Endothelial cell of umbilical vein (primary cell): ENCODE data around the gene LGI2. TPM values are rescaled to one million over a fixed set of nuclear protein-coding genes. Genes with fewer than 3 reads are reported as not detected.

Experiments
- BruUV-seq: library from RNA; stranded (reverse); fragments of 400-500 nt; replicated peaks from 2 replicates; lab custom pipeline; 2021; lab: Mats Ljungman, UMichigan
- CTCF ChIA-PET: fragments of 300-600, 350-600 bp; sonication (Branson Sonifier 250); formaldehyde crosslinking; loops from one replicate; lab custom pipeline; 2021; ENCODE audit warnings: antibody characterized with exemption, inconsistent platforms; lab: Charles Lee
- POLR2A ChIA-PET: fragments of 300-600, 350-600 bp; sonication (Branson Sonifier 250); formaldehyde crosslinking; loops from one replicate; lab custom pipeline; 2021; ENCODE audit warnings: antibody characterized with exemption, inconsistent platforms; lab: Charles Lee
- DNase-seq: peaks from one replicate; pipeline ENCODE4 v3.0.0-alpha.2; 2011; ENCODE audit warnings: low read depth, low spot score
- FAIRE-seq: peaks from 2 replicates; lab custom pipeline; 2011; peaks lifted over from hg19 to GRCh38; lab: Jason Lieb, UNC
- H2AFZ ChIP-seq: 2 replicates; pipeline ENCODE4 v1.6.0; 2012; ENCODE audit warnings: low read depth, low read length, control low read depth, inconsistent platforms
- H3K27ac ChIP-seq: 2 replicates; pipeline ENCODE4 v1.5.1; 2011; ENCODE audit warnings: low read depth, mild to moderate bottlenecking, control low read depth, low read length, moderate library complexity; ENCODE audit not compliant: insufficient read depth
- H3K27me3 ChIP-seq, 2 experiments: 2 replicates each; pipeline versions ENCODE4 v1.6.0 to v1.6.1; 2011; ENCODE audit warnings: low read length in 2 of 2, mixed read lengths in 1 of 2; ENCODE audit not compliant: control insufficient read depth in 2 of 2, insufficient read depth in 2 of 2
- H3K36me3 ChIP-seq, 2 experiments: 2 replicates in 1 of 2; 3 replicates in 1 of 2; pipeline ENCODE4 v1.5.1; 2011; ENCODE audit warnings: low read length in 2 of 2, mild to moderate bottlenecking in 1 of 2, moderate library complexity in 1 of 2; ENCODE audit not compliant: control insufficient read depth in 2 of 2, insufficient read depth in 2 of 2; ENCODE audit errors: extremely low read depth in 1 of 2
- H3K4me1 ChIP-seq: 3 replicates; pipeline ENCODE4 v1.5.1; 2011; ENCODE audit warnings: mild to moderate bottlenecking, low read length; ENCODE audit not compliant: control insufficient read depth, insufficient read depth; ENCODE audit errors: extremely low read depth
- H3K4me2 ChIP-seq: 2 replicates; pipeline ENCODE4 v1.6.1; 2011; ENCODE audit warnings: low read length, control low read depth, mixed read lengths; ENCODE audit not compliant: insufficient read depth
- H3K4me3 ChIP-seq, 3 experiments: fragments of 200-600 bp in 1 of 3; sonication (generic), shearing (Covaris generic) in 1 of 3; replicated peaks in 1 of 3; 2 replicates each; pipeline ENCODE4 v1.5.1; 2011 to 2016; ENCODE audit warnings: control low read depth in 3 of 3, low read length in 3 of 3, mild to moderate bottlenecking in 2 of 3, inconsistent platforms in 1 of 3, low read depth in 1 of 3, moderate library complexity in 1 of 3; ENCODE audit not compliant: insufficient read depth in 1 of 3
- H3K79me2 ChIP-seq: 2 replicates; pipeline ENCODE4 v1.6.0; 2012; ENCODE audit warnings: low read length, inconsistent platforms; ENCODE audit not compliant: control insufficient read depth, insufficient read depth
- H3K9ac ChIP-seq: replicated peaks from 2 replicates; pipeline ENCODE3; 2011; ENCODE audit warnings: low read length, control low read depth; ENCODE audit not compliant: insufficient read depth; ENCODE audit errors: extremely low read depth
- H3K9me1 ChIP-seq: replicated peaks from 3 replicates; pipeline ENCODE4 v1.6.0; 2011; ENCODE audit warnings: mild to moderate bottlenecking, low read length; ENCODE audit not compliant: control insufficient read depth, insufficient read depth; ENCODE audit errors: extremely low read depth
- H3K9me3 ChIP-seq: replicated peaks from 2 replicates; pipeline ENCODE4 v1.5.1; 2012; ENCODE audit warnings: low read length, inconsistent platforms; ENCODE audit not compliant: control insufficient read depth, insufficient read depth
- H4K20me1 ChIP-seq: replicated peaks from 2 replicates; pipeline ENCODE3; 2011; ENCODE audit warnings: mild to moderate bottlenecking, low read length; ENCODE audit not compliant: control insufficient read depth, insufficient read depth; ENCODE audit errors: extremely low read depth
- CTCF ChIP-seq, 2 donors: IDR thresholded peaks; 1 replicate in 1 of 2; 2 replicates in 1 of 2; pipeline ENCODE4 v1.5.1; 2011; ENCODE audit warnings: low read length in 2 of 2, mild to moderate bottlenecking in 2 of 2, moderate library complexity in 2 of 2, control low read depth in 1 of 2, inconsistent platforms in 1 of 2, low read depth in 1 of 2; ENCODE audit not compliant: insufficient read depth in 1 of 2; ENCODE audit errors: extremely low read depth in 1 of 2
- EZH2 ChIP-seq: IDR thresholded peaks from 2 replicates; pipeline ENCODE4 v1.6.1; 2012; ENCODE audit warnings: borderline replicate concordance, low read depth, mild to moderate bottlenecking, moderate library complexity, low read length, inconsistent platforms; ENCODE audit not compliant: severe bottlenecking
- FOS ChIP-seq: IDR thresholded peaks from 2 replicates; pipeline ENCODE4 v1.6.1; 2011; ENCODE audit warnings: mild to moderate bottlenecking, low read length, moderate library complexity, borderline replicate concordance; ENCODE audit not compliant: insufficient read depth
- GATA2 ChIP-seq: IDR thresholded peaks from 2 replicates; pipeline ENCODE4 v1.7.0; 2011; ENCODE audit warnings: low read depth, mild to moderate bottlenecking, moderate library complexity, mixed read lengths, low read length; ENCODE audit not compliant: insufficient read length, insufficient read depth
- JUN ChIP-seq: IDR thresholded peaks from 2 replicates; pipeline ENCODE4 v1.6.1; 2011; ENCODE audit warnings: borderline replicate concordance, low read depth; ENCODE audit not compliant: insufficient read length, insufficient read depth
- MYC ChIP-seq: IDR thresholded peaks from one replicate; pipeline ENCODE4 v1.6.1; 2011; ENCODE audit warnings: mild to moderate bottlenecking, low read depth, low read length
- POLR2A ChIP-seq: IDR thresholded peaks from 2 replicates; pipeline ENCODE4 v1.6.1; 2012; ENCODE audit warnings: low read depth, mild to moderate bottlenecking, control low read depth, low read length
- POLR2AphosphoS5 ChIP-seq: IDR thresholded peaks from 2 replicates; pipeline ENCODE4 v1.6.1; 2012; ENCODE audit warnings: low read depth, mild to moderate bottlenecking, control low read depth, low read length, moderate library complexity; ENCODE audit not compliant: insufficient read depth
- dilution Hi-C: fragments of 300-500 bp; cut with MboI; formaldehyde crosslinking; loops from one replicate; pipeline ENCODE4 v1.15.0; 2019; ENCODE audit warnings: low sequenced_read_pairs; ENCODE audit not compliant: extremely low pct_ligation_motif_present
- intact Hi-C: fragments of 100-400 bp; cut with micrococcal nuclease; formaldehyde crosslinking; loops from one replicate; pipeline ENCODE4 v1.10.0; 2022
- polyA plus RNA-seq, 4 experiments: library from polyadenylated mRNA; depleted of rRNA in 3 of 4; stranded (reverse) in 3 of 4; unstranded in 1 of 4; fragments of >200 nt; gene quantifications; 2 replicates each; pipeline versions ENCODE4 v1.2.1 to v1.2.3, GENCODE V29; 2011 to 2012; ENCODE audit warnings: missing spikeins in 1 of 4
- total RNA-seq: library from RNA; stranded (reverse); gene quantifications from 2 replicates; pipeline ENCODE4 v1.2.3, GENCODE V29; 2021
- TF ChIP-seq, protein P1 (sequence below): IDR thresholded peaks from 2 replicates; pipeline ENCODE4 v1.6.1; 2011; ENCODE audit not compliant: insufficient read depth, insufficient read length

The LGI2 gene
- total and polyA plus RNA-seq, 2 donors (not counting 3 experiments of a cell fraction or from before 2014, with no cell fraction given), result not detected

DNA sequence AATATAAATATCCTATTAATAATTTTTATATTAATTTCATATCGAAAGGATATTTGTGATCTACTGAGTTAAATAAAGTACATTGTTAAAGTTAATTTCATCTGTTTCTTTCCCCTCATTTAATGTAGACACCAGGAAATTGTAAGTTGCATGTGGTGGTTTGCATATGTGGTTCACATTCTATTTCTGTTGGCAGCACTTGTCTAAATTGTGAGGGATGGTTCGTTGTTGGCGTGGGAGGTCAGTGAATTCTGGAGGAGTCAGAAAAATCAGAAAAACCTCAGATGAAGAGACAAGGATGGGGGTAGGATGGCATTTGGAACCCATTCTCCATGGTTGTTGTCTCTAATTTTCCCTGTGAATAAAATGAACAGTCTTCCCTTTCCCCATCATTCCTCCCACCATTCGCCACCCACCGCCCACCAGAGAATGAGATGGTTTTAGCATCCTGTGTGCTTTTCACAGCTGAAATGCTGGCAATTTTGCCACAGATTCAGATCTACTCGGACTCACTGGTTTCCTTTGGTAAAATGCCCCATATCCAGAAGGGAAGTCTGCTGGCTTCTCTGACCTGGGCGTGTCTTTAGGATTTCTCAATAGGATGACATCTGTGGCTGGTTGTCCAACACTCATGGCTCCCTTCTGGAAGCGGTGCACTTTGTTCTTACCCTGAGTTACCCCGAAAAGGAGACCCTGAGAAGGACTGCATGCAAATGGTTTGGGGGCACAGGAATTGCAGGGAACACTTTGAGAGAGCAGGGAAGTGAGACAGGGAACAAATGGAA, 52.3 kb downstream of the LGI2 start:
- DNase-seq (no peak), FAIRE-seq (peak; percentile 58)
- dilution Hi-C loops, result no loop called here
- Histone ChIP-seq H3K27me3 (peaks cover under 1 to 4% of the 10 kb centered on the region in 2 experiments), H3K36me3 (no peaks in the 10 kb centered on the region), H4K20me1 (no peaks in the 10 kb centered on the region), H2AFZ (peak overlapping the region; percentile 7), H3K9ac (peak overlapping the region; percentile 81), H3K4me1 (peaks cover 17% of the 10 kb centered on the region), H3K27ac (peak overlapping the region; percentile 91), H3K9me3 (no peaks in the 10 kb centered on the region), H3K9me1 (no peaks in the 10 kb centered on the region), H3K4me3 (no peak overlapping the region), H3K4me2 (peak overlapping the region; percentile 90), H3K79me2 (no peaks in the 10 kb centered on the region)
- BruUV-seq, result no TSS peak
- POLR2A ChIA-PET, result no interaction called here
- intact Hi-C loops, result loop anchor here (1.0 to 2.0 kb wide), 7 partner anchors 13 to 396 kb away; partner anchors contain the start of genes CCDC149 and ZCCHC4
- TF ChIP-seq MYC (no peak), POLR2AphosphoS5 (no peak), JUN (no peak), EZH2 (no peak), FOS (no peak), POLR2A (no peak), GATA2 (no peak), CTCF (IDR thresholded peaks at IDR 0.05; ENCODE audit: extremely low read depth in 1 of 2, insufficient read depth in 1 of 2, low read depth in 1 of 2, low read length in 2 of 2) (no peak)
- TF ChIP-seq, protein P1, sequence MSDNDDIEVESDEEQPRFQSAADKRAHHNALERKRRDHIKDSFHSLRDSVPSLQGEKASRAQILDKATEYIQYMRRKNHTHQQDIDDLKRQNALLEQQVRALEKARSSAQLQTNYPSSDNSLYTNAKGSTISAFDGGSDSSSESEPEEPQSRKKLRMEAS, result no peak
- CTCF ChIA-PET, result interaction anchor here (1.0 to 1.7 kb wide), 2 partner anchors 10 to 12 kb away, joined by 4 read pairs; no protein-coding TSS in a partner anchor
